ENCODE results near the gene ST8SIA4.

- TF ChIP-seq POLR2AphosphoS5 (IDR thresholded peaks at IDR 0.05), result no peak
- no peak for TF ChIP-seq CTCF (IDR thresholded peaks at IDR 0.05)
- no peak for TF ChIP-seq POLR2A (IDR thresholded peaks at IDR 0.05)
Measured at GRCh38 chr5:100797861-100798260, 105.2 kb downstream of the ST8SIA4 start.
